ENCODE results near the gene PNMA6E. TPM values are rescaled to one million over a fixed set of nuclear protein-coding genes. Genes with fewer than 3 reads are reported as not detected.

The PNMA6E gene
- total RNA-seq, 1 donor from 2014 or later, result not detected

DNA sequence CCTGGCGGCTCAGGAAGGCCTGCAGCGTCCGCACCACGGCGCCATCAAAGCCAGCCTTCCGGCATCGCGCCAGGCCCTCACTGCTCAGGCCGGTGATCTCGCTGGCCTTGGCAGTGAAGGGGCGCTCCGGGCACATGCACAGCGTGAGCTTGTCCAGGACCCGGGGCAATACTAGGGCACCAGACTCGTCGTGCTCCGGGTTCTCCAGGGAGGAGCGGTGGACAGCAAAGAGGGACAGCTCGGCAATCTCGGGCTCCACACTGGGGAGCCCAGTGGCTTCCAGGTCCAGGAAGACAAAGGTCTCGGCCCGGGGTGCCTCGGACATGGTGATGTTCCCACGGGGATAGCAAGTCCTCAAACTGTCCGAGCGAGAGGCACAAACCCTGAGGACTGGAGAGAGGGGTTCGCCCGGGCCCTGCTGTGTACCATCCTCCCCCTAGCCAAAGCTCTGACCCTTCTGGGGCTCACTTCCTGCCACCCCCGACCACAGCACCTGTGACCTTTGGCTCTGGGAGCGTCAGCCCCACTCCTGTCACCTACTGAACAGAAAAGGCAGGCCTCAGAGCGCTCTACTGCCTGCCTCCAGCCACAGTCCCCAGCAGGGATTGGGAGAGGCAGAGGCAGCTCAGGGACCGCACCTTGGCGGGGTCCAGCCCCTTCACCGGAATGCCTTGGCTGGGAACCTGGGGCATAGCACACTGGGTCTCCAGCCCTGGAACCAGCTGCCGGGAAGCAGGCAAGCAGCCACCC is 44.1 kb upstream of the PNMA6E start:
- H3K4me3 Mint-ChIP-seq, result no peak overlapping the region
- TF ChIP-seq, protein P1, sequence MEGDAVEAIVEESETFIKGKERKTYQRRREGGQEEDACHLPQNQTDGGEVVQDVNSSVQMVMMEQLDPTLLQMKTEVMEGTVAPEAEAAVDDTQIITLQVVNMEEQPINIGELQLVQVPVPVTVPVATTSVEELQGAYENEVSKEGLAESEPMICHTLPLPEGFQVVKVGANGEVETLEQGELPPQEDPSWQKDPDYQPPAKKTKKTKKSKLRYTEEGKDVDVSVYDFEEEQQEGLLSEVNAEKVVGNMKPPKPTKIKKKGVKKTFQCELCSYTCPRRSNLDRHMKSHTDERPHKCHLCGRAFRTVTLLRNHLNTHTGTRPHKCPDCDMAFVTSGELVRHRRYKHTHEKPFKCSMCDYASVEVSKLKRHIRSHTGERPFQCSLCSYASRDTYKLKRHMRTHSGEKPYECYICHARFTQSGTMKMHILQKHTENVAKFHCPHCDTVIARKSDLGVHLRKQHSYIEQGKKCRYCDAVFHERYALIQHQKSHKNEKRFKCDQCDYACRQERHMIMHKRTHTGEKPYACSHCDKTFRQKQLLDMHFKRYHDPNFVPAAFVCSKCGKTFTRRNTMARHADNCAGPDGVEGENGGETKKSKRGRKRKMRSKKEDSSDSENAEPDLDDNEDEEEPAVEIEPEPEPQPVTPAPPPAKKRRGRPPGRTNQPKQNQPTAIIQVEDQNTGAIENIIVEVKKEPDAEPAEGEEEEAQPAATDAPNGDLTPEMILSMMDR (IDR thresholded peaks at IDR 0.05; ENCODE audit: unreplicated experiment), result no peak
- no peaks in the 10 kb centered on the region for H3K9me3 Mint-ChIP-seq
- no peak for DNase-seq (ENCODE audit: low spot score in 2 of 2, unreplicated experiment in 2 of 2)
- no peak overlapping the region for H3K27ac Mint-ChIP-seq
- peaks cover 2% of the 10 kb centered on the region for H3K36me3 Mint-ChIP-seq
- peaks cover 2% of the 10 kb centered on the region for H3K4me1 Mint-ChIP-seq
- no peaks in the 10 kb centered on the region for H3K27me3 Mint-ChIP-seq (ENCODE audit: low read depth)

GRCh38 chrX:153444333-153445011 is 43.3 kb upstream of the PNMA6E start:
- no peak overlapping the region for H3K4me3 Mint-ChIP-seq
- TF ChIP-seq, protein P1 (IDR thresholded peaks at IDR 0.05; ENCODE audit: unreplicated experiment), result no peak
- peaks cover 4% of the 10 kb centered on the region for H3K9me3 Mint-ChIP-seq
- no peaks in the 10 kb centered on the region for H3K36me3 Mint-ChIP-seq
- H3K4me1 Mint-ChIP-seq, result peaks cover 2% of the 10 kb centered on the region
- no peak for DNase-seq (ENCODE audit: low spot score in 2 of 2, unreplicated experiment in 2 of 2)
- H3K27ac Mint-ChIP-seq, result no peak overlapping the region
- no peaks in the 10 kb centered on the region for H3K27me3 Mint-ChIP-seq (ENCODE audit: low read depth)

DNA sequence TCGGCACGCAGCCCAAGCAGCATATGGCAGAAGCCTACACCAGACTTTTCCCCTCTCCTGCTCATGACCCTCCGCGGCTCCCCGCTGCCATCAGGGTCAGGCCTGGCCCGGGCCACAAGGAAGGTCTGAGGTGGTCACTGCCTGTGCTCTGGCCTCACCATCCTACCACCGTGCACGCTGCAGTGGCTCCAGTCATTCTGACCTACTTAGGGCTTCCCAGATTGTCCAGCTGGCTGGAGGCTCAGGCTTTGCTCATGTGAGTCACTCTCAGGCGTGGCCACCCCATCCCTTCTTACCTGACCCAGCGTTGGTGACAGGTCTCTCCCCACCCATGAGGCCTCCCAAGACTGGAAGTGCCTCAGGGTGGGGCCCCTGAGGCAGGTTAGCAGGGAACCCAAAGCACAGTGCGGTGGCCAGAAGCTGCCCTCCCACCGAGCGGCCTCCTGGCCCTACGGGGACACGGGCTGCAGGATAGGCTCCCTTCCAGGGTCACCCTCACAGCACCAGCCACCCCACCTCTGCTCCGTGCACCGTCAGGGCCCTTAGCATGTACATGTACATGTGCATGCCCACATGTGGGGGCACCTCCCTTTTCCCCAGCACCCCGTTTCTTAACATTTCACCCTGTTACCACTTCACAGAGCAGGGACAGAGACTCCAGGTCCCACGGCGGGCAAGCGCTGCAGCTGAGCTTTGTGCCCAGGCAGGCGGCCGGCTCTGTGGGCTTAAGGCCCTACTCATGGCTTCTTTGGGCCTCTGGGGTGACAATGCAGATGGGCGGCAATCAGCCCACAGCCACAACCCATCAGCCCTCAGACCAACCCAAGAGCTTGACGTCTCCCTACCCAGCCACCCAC is 42.6 kb upstream of the PNMA6E start:
- Mint-ChIP-seq H3K27ac (no peak overlapping the region), H3K4me1 (peaks cover 2% of the 10 kb centered on the region), H3K27me3 (ENCODE audit: low read depth) (no peaks in the 10 kb centered on the region), H3K9me3 (peaks cover 4% of the 10 kb centered on the region), H3K4me3 (no peak overlapping the region), H3K36me3 (no peaks in the 10 kb centered on the region)
- DNase-seq (ENCODE audit: low spot score in 2 of 2, unreplicated experiment in 2 of 2), result no peak
- TF ChIP-seq, protein P1 (IDR thresholded peaks at IDR 0.05; ENCODE audit: unreplicated experiment), result no peak

DNA sequence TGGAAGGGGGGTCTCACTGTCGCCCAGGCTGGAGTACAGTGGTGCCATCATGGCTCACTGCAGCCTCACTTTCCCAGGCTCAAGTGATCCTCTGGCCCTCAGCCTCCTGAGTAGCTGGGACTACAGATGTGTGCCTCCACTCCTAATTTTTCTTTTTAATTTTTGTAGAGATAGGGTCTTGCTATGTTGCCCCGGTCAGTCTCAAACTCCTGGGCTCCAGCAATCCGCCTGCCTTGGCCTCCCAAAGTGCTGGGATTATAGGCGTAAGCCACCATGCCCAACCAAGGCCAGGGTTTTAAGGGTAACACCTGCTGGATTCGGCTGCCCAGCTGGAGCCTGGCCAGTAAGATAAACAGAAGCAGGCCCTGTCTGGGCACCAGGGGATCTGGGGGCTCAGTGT is 41.3 kb upstream of the PNMA6E start:
- H3K9me3 Mint-ChIP-seq, result peaks cover 4% of the 10 kb centered on the region
- H3K4me3 Mint-ChIP-seq, result no peak overlapping the region
- H3K27me3 Mint-ChIP-seq (ENCODE audit: low read depth), result no peaks in the 10 kb centered on the region
- no peak for DNase-seq (ENCODE audit: low spot score in 2 of 2, unreplicated experiment in 2 of 2)
- peaks cover 2% of the 10 kb centered on the region for H3K4me1 Mint-ChIP-seq
- H3K36me3 Mint-ChIP-seq, result no peaks in the 10 kb centered on the region
- TF ChIP-seq, protein P1 (IDR thresholded peaks at IDR 0.05; ENCODE audit: unreplicated experiment), result no peak
- H3K27ac Mint-ChIP-seq, result no peak overlapping the region

DNA sequence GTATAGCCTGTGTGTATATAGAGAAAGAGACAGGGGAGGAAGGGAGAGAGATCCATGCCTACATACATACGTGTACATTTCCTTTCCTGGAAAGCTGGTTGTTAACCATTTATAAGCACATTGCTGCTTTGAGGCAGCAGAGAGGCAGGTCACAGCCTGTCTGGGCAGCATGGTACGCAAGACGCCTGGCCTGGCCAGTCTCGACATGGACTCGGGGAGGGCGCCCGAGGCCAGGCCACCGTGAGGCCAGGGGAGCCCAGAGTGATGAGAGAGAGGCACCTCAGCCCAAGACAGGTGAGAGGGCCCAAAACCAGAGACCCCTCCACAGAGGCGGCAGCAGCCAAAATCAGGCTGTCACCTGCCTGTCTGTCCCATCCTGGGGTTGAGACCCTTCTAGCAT is 40.8 kb upstream of the PNMA6E start:
- DNase-seq (ENCODE audit: low spot score in 2 of 2, unreplicated experiment in 2 of 2), result no peak
- Mint-ChIP-seq H3K4me1 (peaks cover 2% of the 10 kb centered on the region), H3K27me3 (ENCODE audit: low read depth) (no peaks in the 10 kb centered on the region), H3K9me3 (peaks cover 4% of the 10 kb centered on the region), H3K4me3 (no peak overlapping the region), H3K27ac (no peak overlapping the region), H3K36me3 (no peaks in the 10 kb centered on the region)
- TF ChIP-seq, protein P1 (IDR thresholded peaks at IDR 0.05; ENCODE audit: unreplicated experiment), result no peak
